CD14-positive monocyte (primary cell): ENCODE measurements around the gene SEZ6L2. TPM values are rescaled to one million over a fixed set of nuclear protein-coding genes. Genes with fewer than 3 reads are reported as not detected.

Experiments
- DNase-seq, 3 donors: peaks; one replicate each; pipeline ENCODE4 v3.0.0-alpha.2; 2011 to 2022
- H2AFZ ChIP-seq: 2 replicates; pipeline ENCODE4 v1.6.0; 2012; ENCODE audit warnings: mild to moderate bottlenecking, low read depth, low read length, inconsistent platforms; ENCODE audit not compliant: insufficient read depth, poor library complexity, severe bottlenecking
- H3K27ac ChIP-seq, 2 donors: 1 replicate in 1 of 2; 2 replicates in 1 of 2; pipeline ENCODE4 v1.5.1; 2012 to 2013; ENCODE audit warnings: low read length in 2 of 2, control low read depth in 1 of 2, inconsistent platforms in 1 of 2, low read depth in 1 of 2, mild to moderate bottlenecking in 1 of 2
- H3K27me3 ChIP-seq, 2 donors: one replicate each; pipeline versions ENCODE4 v1.6.0 to v1.6.1; 2011 to 2013; ENCODE audit warnings: low read length in 2 of 2; ENCODE audit not compliant: control insufficient read depth in 2 of 2, insufficient read depth in 2 of 2
- H3K36me3 ChIP-seq, 2 donors: replicated peaks in 1 of 2; 1 replicate in 1 of 2; 2 replicates in 1 of 2; pipeline versions ENCODE4 v1.5.1 to v1.6.1; 2012 to 2013; ENCODE audit warnings: low read length in 2 of 2, control low read depth in 1 of 2, inconsistent platforms in 1 of 2, mild to moderate bottlenecking in 1 of 2; ENCODE audit not compliant: insufficient read depth in 2 of 2, control insufficient read depth in 1 of 2
- H3K4me1 ChIP-seq, 2 donors: 1 replicate in 1 of 2; 2 replicates in 1 of 2; pipeline versions ENCODE4 v1.5.1 to v1.6.1; 2012 to 2013; ENCODE audit warnings: low read length in 2 of 2, control low read depth in 1 of 2, inconsistent platforms in 1 of 2, mild to moderate bottlenecking in 1 of 2, moderate library complexity in 1 of 2; ENCODE audit not compliant: insufficient read depth in 2 of 2, control insufficient read depth in 1 of 2
- H3K4me2 ChIP-seq: replicated peaks from 2 replicates; pipeline ENCODE3; 2012; ENCODE audit warnings: low read length, moderate library complexity, mild to moderate bottlenecking; ENCODE audit not compliant: poor library complexity, severe bottlenecking; ENCODE audit errors: extremely low read depth
- H3K4me3 ChIP-seq, 3 experiments: fragments of 200-600 bp in 1 of 3; sonication (generic) in 1 of 3; replicated peaks in 1 of 3; 1 replicate in 2 of 3; 2 replicates in 1 of 3; pipeline ENCODE4 v1.5.1; 2011 to 2013; ENCODE audit warnings: low read length in 3 of 3, mild to moderate bottlenecking in 3 of 3, control low read depth in 2 of 3, low read depth in 2 of 3, inconsistent platforms in 1 of 3, moderate library complexity in 1 of 3
- H3K79me2 ChIP-seq: 2 replicates; pipeline ENCODE4 v1.6.0; 2012; ENCODE audit warnings: mild to moderate bottlenecking, control low read depth, inconsistent platforms, low read length, moderate library complexity; ENCODE audit not compliant: insufficient read depth
- H3K9ac ChIP-seq: 2 replicates; pipeline ENCODE4 v1.6.0; 2017; ENCODE audit warnings: low read length, mild to moderate bottlenecking; ENCODE audit not compliant: insufficient read depth, poor library complexity, severe bottlenecking
- H3K9me3 ChIP-seq, 2 donors: replicated peaks in 1 of 2; 1 replicate in 1 of 2; 2 replicates in 1 of 2; pipeline versions ENCODE4 v1.5.1 to v1.6.1; 2012 to 2013; ENCODE audit warnings: low read length in 2 of 2, control low read depth in 1 of 2; ENCODE audit not compliant: control insufficient read depth in 1 of 2, insufficient read depth in 1 of 2
- H4K20me1 ChIP-seq: 2 replicates; pipeline ENCODE4 v1.6.0; 2012; ENCODE audit warnings: mild to moderate bottlenecking, low read length, control low read depth, moderate library complexity; ENCODE audit not compliant: insufficient read depth
- H3K27ac Mint-ChIP-seq, 7 donors: one replicate each; pipeline ENCODE4 v1.8.0; 2020; ENCODE audit warnings: mild to moderate bottlenecking in 7 of 7, mixed read lengths in 7 of 7, moderate library complexity in 6 of 7, inconsistent platforms in 2 of 7
- H3K27me3 Mint-ChIP-seq, 3 donors: one replicate each; pipeline ENCODE4 v1.8.0; 2021 to 2022; ENCODE audit warnings: low read depth in 3 of 3, mild to moderate bottlenecking in 3 of 3, mixed read lengths in 3 of 3, moderate library complexity in 3 of 3, inconsistent platforms in 1 of 3
- H3K36me3 Mint-ChIP-seq, 2 donors: one replicate each; pipeline ENCODE4 v1.8.0; 2020; ENCODE audit warnings: mixed read lengths in 2 of 2, inconsistent platforms in 1 of 2, mild to moderate bottlenecking in 1 of 2
- H3K4me1 Mint-ChIP-seq: one replicate; pipeline ENCODE4 v1.8.0; 2020; ENCODE audit warnings: mild to moderate bottlenecking, mixed read lengths
- H3K4me3 Mint-ChIP-seq, 2 donors: one replicate each; pipeline ENCODE4 v1.8.0; 2020; ENCODE audit warnings: mild to moderate bottlenecking in 2 of 2, mixed read lengths in 2 of 2, moderate library complexity in 1 of 2
- H3K9me3 Mint-ChIP-seq, 7 donors: one replicate each; pipeline ENCODE4 v1.8.0; 2020 to 2022; ENCODE audit warnings: mixed read lengths in 7 of 7, mild to moderate bottlenecking in 6 of 7, moderate library complexity in 6 of 7, inconsistent platforms in 2 of 7
- CTCF ChIP-seq: fragments of 200-600 bp; IDR thresholded peaks from one replicate; pipeline ENCODE4 v1.8.0; 2022; ENCODE audit warnings: antibody characterized with exemption, mild to moderate bottlenecking
- WGBS: methylation state at CpG from one replicate; pipeline ENCODE4 v1.1.5; 2013; ENCODE audit warnings: missing lambda C conversion rate; ENCODE audit not compliant: insufficient coverage; 5-methylcytosine and 5-hydroxymethylcytosine counted together
- intact Hi-C, 2 donors: fragments of 100-400 bp; cut with micrococcal nuclease; formaldehyde crosslinking; loops; one replicate each; pipeline versions ENCODE4 v1.15.0 to v1.15.1; 2023
- polyA plus RNA-seq, 3 donors: library from polyadenylated mRNA; depleted of rRNA in 1 of 3; unstranded in 2 of 3; stranded (reverse) in 1 of 3; fragments of 300-500 nt in 2 of 3; fragments of >200 nt in 1 of 3; fragmentation: Illumina TruSeq in 2 of 3; gene quantifications; 1 replicate in 2 of 3; 2 replicates in 1 of 3; pipeline ENCODE4 v1.2.3, GENCODE V29; 2012 to 2021

Gene SEZ6L2
- polyA plus RNA-seq, 3 donors = not detected

- no peaks in the 10 kb centered on the region for H3K79me2 ChIP-seq
- H3K4me3 ChIP-seq = no peak overlapping the region
- H2AFZ ChIP-seq = no peak overlapping the region
- Mint-ChIP-seq H3K9me3 (peaks cover 0 to 3% (median 0%) of the 10 kb centered on the region in 7 donors), H3K4me1 (no peaks in the 10 kb centered on the region), H3K4me3 (no peak overlapping the region), H3K27me3 (peaks cover 6 to 10% (median 7%) of the 10 kb centered on the region in 3 donors), H3K36me3 (no peaks in the 10 kb centered on the region), H3K27ac (peak overlapping the region in 1 of 7 donors; percentile 74)
- no peaks in the 10 kb centered on the region for H3K4me1 ChIP-seq
- WGBS = 100% methylated on average over 3 of the region's 6 CpGs
- TF ChIP-seq CTCF = no peak
- no peak overlapping the region for H3K4me2 ChIP-seq
- H3K9ac ChIP-seq = no peak overlapping the region
- no peak overlapping the region for H3K27ac ChIP-seq
- no peaks in the 10 kb centered on the region for H3K9me3 ChIP-seq
- no peaks in the 10 kb centered on the region for H3K36me3 ChIP-seq
- intact Hi-C loops = no loop called here
- H4K20me1 ChIP-seq = no peaks in the 10 kb centered on the region
- DNase-seq = no peak
- H3K27me3 ChIP-seq = no peaks in the 10 kb centered on the region
Measured at GRCh38 chr16:29883987-29884386, 15.4 kb downstream of the SEZ6L2 start.

GRCh38 chr16:29881050-29881449 lies 18.3 kb downstream of the SEZ6L2 start:
- Histone ChIP-seq H3K4me1 (peaks cover 14 to 18% of the 10 kb centered on the region in 2 donors), H3K9me3 (peaks cover 8% of the 10 kb centered on the region in 2 donors), H2AFZ (no peak overlapping the region), H3K36me3 (no peaks in the 10 kb centered on the region), H3K4me3 (no peak overlapping the region), H3K27me3 (peaks cover 5 to 22% of the 10 kb centered on the region in 2 donors), H3K79me2 (no peaks in the 10 kb centered on the region), H4K20me1 (no peaks in the 10 kb centered on the region), H3K27ac (no peak overlapping the region), H3K4me2 (no peak overlapping the region), H3K9ac (no peak overlapping the region)
- intact Hi-C loops = no loop called here
- Mint-ChIP-seq H3K27ac (no peak overlapping the region), H3K36me3 (peaks cover 0 to 5% of the 10 kb centered on the region in 2 donors), H3K27me3 (peaks cover 26 to 31% (median 30%) of the 10 kb centered on the region in 3 donors), H3K4me1 (peaks cover 14% of the 10 kb centered on the region), H3K4me3 (no peak overlapping the region), H3K9me3 (peaks cover 5 to 17% (median 11%) of the 10 kb centered on the region in 7 donors)
- 100% methylated on average over 2 of the region's 3 CpGs for whole genome bisulfite sequencing
- TF ChIP-seq CTCF = no peak
- DNase-seq = no peak
